Pericardium fibroblast (primary cell): ENCODE measurements around the gene BOK. TPM values are rescaled to one million over a fixed set of nuclear protein-coding genes. Genes with fewer than 3 reads are reported as not detected.

Experiments
- total RNA-seq: library from RNA; depleted of rRNA; stranded (reverse); fragments of >200 nt; gene quantifications from 2 replicates; pipeline ENCODE4 v1.2.3, GENCODE V29; 2015

BOK gene
- total RNA-seq = 39.5 and 79.9 TPM in 2 replicates

GRCh38 chr2:241558532-241559322 lies at the start of gene BOK:
Gene BOK, plus strand, starts transcription at chr2:241558745. Its CDS starts 739 bp downstream, at chr2:241559484.

Other genes starting within 250 kb of the BOK start
- gene HDLBP, start 243.1 kb upstream of the BOK start, total RNA-seq = 520 and 711 TPM in 2 replicates
- gene SEPTIN2, start 242.8 kb upstream of the BOK start, total RNA-seq = 289 and 409 TPM in 2 replicates
- 33.5 and 54.5 TPM in 2 replicates for gene FARP2, start 202.5 kb upstream of the BOK start, total RNA-seq
- gene STK25, start 50.2 kb upstream of the BOK start, total RNA-seq = 169 and 216 TPM in 2 replicates
- 44.2 and 49.5 TPM in 2 replicates for gene THAP4, start 78.4 kb downstream of the BOK start, total RNA-seq
- 30.6 and 44.6 TPM in 2 replicates for gene ATG4B, start 78.9 kb downstream of the BOK start, total RNA-seq
- 18.3 and 29.6 TPM in 2 replicates for gene DTYMK, start 128.1 kb downstream of the BOK start, total RNA-seq
- gene ING5, start 143.3 kb downstream of the BOK start, total RNA-seq = 15.8 and 27.6 TPM in 2 replicates
- 16.7 and 20.3 TPM in 2 replicates for gene D2HGDH, start 175.9 kb downstream of the BOK start, total RNA-seq
- not detected in 2 replicates for gene GAL3ST2, start 218.1 kb downstream of the BOK start, total RNA-seq